IMR-90 (cell line): ENCODE results near the gene CAPZA1.

ENCODE experiments used
- BHLHE40 ChIP-seq: fragments of 150-350 bp; IDR thresholded peaks from 2 replicates; pipeline ENCODE4 v1.6.1; 2016; ENCODE audit warnings: mild to moderate bottlenecking, low read depth, low read length
- CEBPB ChIP-seq: IDR thresholded peaks from 2 replicates; pipeline ENCODE4 v1.6.1; 2012; ENCODE audit warnings: low read depth, low read length, improper control_type of control experiment
- CTCF ChIP-seq: conservative IDR thresholded peaks from 2 replicates; pipeline ENCODE4 v1.5.1; 2012; ENCODE audit warnings: mild to moderate bottlenecking, low read depth, low read length, improper control_type of control experiment
- ELK1 ChIP-seq: fragments of 150-350 bp; IDR thresholded peaks from 2 replicates; pipeline ENCODE4 v1.6.1; 2016; ENCODE audit warnings: low read depth, mild to moderate bottlenecking, low read length, moderate library complexity, borderline replicate concordance
- FOS ChIP-seq: fragments of 150-350 bp; IDR thresholded peaks from 2 replicates; pipeline ENCODE4 v1.6.1; 2016; ENCODE audit warnings: low read depth, low read length
- MAFK ChIP-seq: IDR thresholded peaks from 2 replicates; pipeline ENCODE4 v1.6.1; 2012; ENCODE audit warnings: low read depth, low read length, improper control_type of control experiment
- MAZ ChIP-seq: IDR thresholded peaks from 2 replicates; pipeline ENCODE4 v1.6.1; 2012; ENCODE audit warnings: low read depth, mild to moderate bottlenecking, low read length, improper control_type of control experiment, moderate library complexity, borderline replicate concordance
- MXI1 ChIP-seq: IDR thresholded peaks from 2 replicates; pipeline ENCODE4 v1.6.1; 2012; ENCODE audit warnings: low read depth, mild to moderate bottlenecking, low read length, moderate library complexity, borderline replicate concordance
- POLR2A ChIP-seq: IDR thresholded peaks from 2 replicates; pipeline ENCODE4 v1.6.1; 2012; ENCODE audit warnings: mild to moderate bottlenecking, low read depth, low read length
- RAD21 ChIP-seq: IDR thresholded peaks from 2 replicates; pipeline ENCODE4 v1.6.1; 2012; ENCODE audit warnings: low read length, improper control_type of control experiment
- RFX5 ChIP-seq: IDR thresholded peaks from 2 replicates; pipeline ENCODE4 v1.8.0; 2012; ENCODE audit warnings: low read depth, mild to moderate bottlenecking, low read length, moderate library complexity
- SMC3 ChIP-seq: fragments of 150-350 bp; IDR thresholded peaks from 2 replicates; pipeline ENCODE4 v1.6.1; 2016; ENCODE audit warnings: low read depth, mild to moderate bottlenecking, antibody characterized with exemption, low read length, moderate library complexity
- USF2 ChIP-seq: fragments of 150-350 bp; IDR thresholded peaks from 2 replicates; pipeline ENCODE4 v1.6.1; 2017; ENCODE audit warnings: mild to moderate bottlenecking, antibody characterized with exemption, low read length, low read depth

- no peak for TF ChIP-seq MXI1
- TF ChIP-seq POLR2A, result no peak
- no peak for TF ChIP-seq CTCF
- no peak for TF ChIP-seq USF2
- no peak for TF ChIP-seq BHLHE40
- no peak for TF ChIP-seq SMC3
- no peak for TF ChIP-seq CEBPB
- no peak for TF ChIP-seq MAFK
- no peak for TF ChIP-seq RAD21
- no peak for TF ChIP-seq ELK1
- no peak for TF ChIP-seq RFX5
- TF ChIP-seq FOS, result no peak
- no peak for TF ChIP-seq MAZ
These were observed 67.2 kb downstream of the CAPZA1 start for GRCh38 chr1:112686835-112687234.
